GM12892 (cell line): ENCODE data around the gene GBA3.

Experiments used
- DNase-seq: peaks from one replicate; pipeline ENCODE4 v3.0.0; 2011; ENCODE audit not compliant: insufficient read length
- FAIRE-seq: peaks from 2 replicates; lab custom pipeline; 2011; peaks lifted over from hg19 to GRCh38; lab: Jason Lieb, UNC
- POLR2A ChIP-seq: IDR thresholded peaks from 2 replicates; pipeline ENCODE4 v1.6.1; 2011; ENCODE audit warnings: low read depth, low read length, control low read depth
- POLR2AphosphoS5 ChIP-seq: IDR thresholded peaks from 2 replicates; pipeline ENCODE4 v1.6.1; 2011; ENCODE audit warnings: low read depth, low read length, control low read depth
- TAF1 ChIP-seq: IDR thresholded peaks from 2 replicates; pipeline ENCODE4 v1.6.1; 2011; ENCODE audit warnings: low read depth, mild to moderate bottlenecking, control low read depth, low read length, borderline replicate concordance

The GBA3 gene

DNA sequence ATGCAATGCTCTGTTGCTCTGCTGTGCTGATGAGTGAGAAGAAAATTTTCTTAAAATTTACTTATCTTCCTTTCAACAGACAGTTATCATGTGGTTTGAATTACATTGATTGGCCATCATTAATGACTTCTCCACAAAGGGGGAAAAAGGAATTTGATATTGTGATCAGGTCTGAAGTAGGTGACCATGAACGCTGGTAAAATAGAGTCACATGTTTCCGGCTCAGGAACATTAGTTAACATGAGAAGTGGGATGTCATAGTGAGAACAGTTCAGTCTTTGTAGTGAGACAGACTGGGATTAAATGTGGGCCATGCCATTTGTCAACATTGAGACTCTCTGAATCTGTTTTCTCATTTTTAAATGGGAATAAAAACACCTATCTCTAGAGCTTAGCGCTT is 50.6 kb downstream of the GBA3 start:
- TF ChIP-seq POLR2AphosphoS5 (no peak), TAF1 (no peak), POLR2A (no peak)
- FAIRE-seq = no peak

GRCh38 chr4:22744478-22745062 is 51.8 kb downstream of the GBA3 start:
- TF ChIP-seq POLR2AphosphoS5 (no peak), POLR2A (no peak), TAF1 (no peak)
- DNase-seq (no peak), FAIRE-seq (no peak)

More for the DNA sequence above, 50.6 kb downstream of the GBA3 start:
- no peak for DNase-seq

- TF ChIP-seq POLR2A (no peak), POLR2AphosphoS5 (no peak), TAF1 (no peak)
- DNase-seq (no peak), FAIRE-seq (no peak)
These were observed 52.5 kb downstream of the GBA3 start for GRCh38 chr4:22745234-22745633.

- TF ChIP-seq POLR2A (no peak), POLR2AphosphoS5 (no peak), TAF1 (no peak)
- DNase-seq (no peak), FAIRE-seq (no peak)
These were observed 61.4 kb downstream of the GBA3 start for GRCh38 chr4:22754116-22754515.

DNA sequence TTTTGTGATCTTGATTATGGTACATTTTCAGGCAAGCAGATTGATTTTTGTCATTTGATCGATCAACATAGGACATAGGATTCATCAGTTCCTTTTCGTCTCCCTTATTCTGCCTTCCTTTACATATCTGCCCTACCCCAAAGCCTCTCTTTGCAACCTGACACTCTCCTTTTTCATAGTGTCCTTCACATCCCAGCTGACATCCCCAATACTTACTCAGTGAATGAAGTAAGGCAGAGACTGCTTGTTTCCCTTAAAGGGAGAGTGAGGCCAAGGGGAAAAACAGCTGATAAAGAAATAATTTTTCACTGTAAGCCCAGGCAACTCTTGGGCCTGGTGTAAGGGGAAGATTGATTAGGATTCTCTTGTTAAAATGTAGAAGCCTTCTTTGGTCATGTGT is 69.8 kb downstream of the GBA3 start:
- no peak for DNase-seq
- TF ChIP-seq POLR2A (no peak), TAF1 (no peak), POLR2AphosphoS5 (no peak)
- no peak for FAIRE-seq

DNA sequence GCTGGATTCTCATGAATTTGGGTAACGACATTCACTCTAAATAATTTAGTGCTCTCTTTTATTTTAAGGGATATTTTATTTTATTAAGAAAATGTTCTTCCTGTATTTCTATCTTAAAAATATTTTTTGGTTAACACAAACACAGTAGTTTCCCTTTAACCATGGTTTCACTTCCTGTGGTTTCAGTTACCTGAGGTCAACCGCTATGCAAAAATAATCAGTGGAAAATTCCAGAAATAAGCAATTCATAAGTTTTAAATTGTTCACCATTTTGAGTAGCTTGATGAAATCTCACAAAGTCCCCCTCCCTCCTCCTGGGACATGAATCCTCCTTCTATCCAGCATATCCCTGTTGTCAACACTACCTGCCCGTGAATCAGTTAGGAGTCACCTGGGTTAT is 71.4 kb downstream of the GBA3 start:
- TF ChIP-seq POLR2A (no peak), POLR2AphosphoS5 (no peak), TAF1 (no peak)
- FAIRE-seq = no peak

GRCh38 chr4:22766068-22766467 is 73.3 kb downstream of the GBA3 start:
- FAIRE-seq (no peak), DNase-seq (no peak)
- TF ChIP-seq POLR2A = no peak

More for the DNA sequence above, 71.4 kb downstream of the GBA3 start:
- DNase-seq = no peak

GRCh38 chr4:22778547-22779163 is 85.9 kb downstream of the GBA3 start:
- no peak for DNase-seq
- no peak for TF ChIP-seq POLR2AphosphoS5
- TF ChIP-seq TAF1 = no peak
- no peak for TF ChIP-seq POLR2A
- no peak for FAIRE-seq

GRCh38 chr4:22780317-22780716 is 87.6 kb downstream of the GBA3 start:
- DNase-seq = no peak
- TF ChIP-seq TAF1 = no peak
- FAIRE-seq = no peak

- no peak for TF ChIP-seq TAF1
- TF ChIP-seq POLR2AphosphoS5 = no peak
- no peak for TF ChIP-seq POLR2A
- DNase-seq (no peak), FAIRE-seq (no peak)
These were observed 88.1 kb downstream of the GBA3 start for GRCh38 chr4:22780797-22781196.

DNA sequence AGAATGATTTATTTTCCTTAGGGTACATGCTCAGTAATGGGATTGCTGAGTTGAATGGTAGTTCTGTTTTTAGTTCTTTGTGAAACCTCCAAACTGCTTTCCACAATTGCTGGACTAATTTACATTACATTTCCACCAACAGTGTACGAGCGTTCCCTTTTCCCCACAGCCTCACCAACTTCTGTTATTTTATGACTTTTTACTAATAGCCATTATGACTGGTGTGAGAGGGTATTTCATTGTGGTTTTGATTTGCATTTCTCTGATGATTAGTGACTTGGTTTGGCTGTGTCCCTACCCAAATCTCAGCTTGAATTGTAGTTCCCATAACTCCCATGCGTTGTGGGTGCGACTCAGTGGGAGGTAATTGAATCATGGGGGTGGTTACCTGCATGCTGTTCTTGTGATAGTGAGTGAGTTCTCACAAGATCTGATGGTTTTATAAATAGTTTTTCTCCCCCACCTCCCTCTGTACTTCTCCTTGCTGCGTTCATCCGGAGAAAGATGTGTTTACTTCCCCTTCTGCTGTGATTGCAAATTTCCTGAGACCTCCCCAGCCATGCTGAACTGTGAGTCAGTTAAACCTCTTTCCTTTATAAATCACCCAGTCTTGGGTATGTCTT is 95.1 kb downstream of the GBA3 start:
- no peak for TF ChIP-seq POLR2A
- TF ChIP-seq TAF1 = no peak
- TF ChIP-seq POLR2AphosphoS5 = no peak
- no peak for FAIRE-seq
- DNase-seq = no peak

DNA sequence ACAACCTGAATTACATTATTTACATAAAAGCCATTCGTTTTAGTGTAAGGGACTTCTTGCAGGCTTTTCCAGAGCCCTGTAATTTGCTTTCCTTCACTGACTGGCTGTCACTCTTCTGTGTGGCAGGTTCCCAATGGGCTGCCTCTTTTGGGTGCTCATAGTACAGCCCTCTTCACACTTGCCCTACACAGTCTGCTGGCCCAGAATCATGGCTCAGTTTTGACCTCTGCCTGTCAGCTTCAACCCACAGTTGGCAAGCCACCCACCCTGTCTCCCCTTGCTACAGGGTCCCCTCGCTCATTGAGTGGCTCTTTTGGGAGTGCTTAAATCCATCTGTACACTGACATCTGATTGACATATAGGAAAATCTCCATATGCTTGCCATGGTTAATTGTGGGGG is 97.9 kb downstream of the GBA3 start:
- no peak for DNase-seq
- TF ChIP-seq TAF1 (no peak), POLR2A (no peak), POLR2AphosphoS5 (no peak)
- FAIRE-seq = no peak

DNA sequence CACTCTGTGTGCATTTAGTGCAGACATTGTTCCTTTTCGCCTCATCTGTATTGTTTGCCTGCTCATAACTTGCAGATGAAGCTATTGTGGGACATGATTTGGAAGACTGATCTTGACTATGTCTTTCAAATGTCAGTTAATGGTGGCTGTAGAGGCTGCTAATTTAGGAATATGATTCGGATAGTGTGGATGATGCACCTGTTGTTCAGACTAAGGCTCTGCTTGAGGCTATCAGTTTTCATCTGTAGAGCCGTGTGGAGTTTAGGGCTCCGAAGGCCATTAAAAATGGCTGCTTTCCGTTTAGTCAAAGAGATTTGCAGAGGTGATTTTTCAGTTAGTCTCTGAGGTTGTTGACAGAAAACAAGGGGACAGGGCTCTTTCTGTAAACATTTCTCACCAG is 102.0 kb downstream of the GBA3 start:
- FAIRE-seq (no peak), DNase-seq (no peak)
- no peak for TF ChIP-seq POLR2A
- TF ChIP-seq POLR2AphosphoS5 = no peak
- TF ChIP-seq TAF1 = no peak
